ENCODE results near the gene RCE1. TPM values are rescaled to one million over a fixed set of nuclear protein-coding genes. Genes with fewer than 3 reads are reported as not detected.

RCE1 gene
- total and polyA plus RNA-seq, 2 experiments from 2014 or later, result 19.8 to 41.4 TPM

- Histone ChIP-seq H3K9me2 (replicated peaks; ENCODE audit: insufficient read depth) (no peaks in the 10 kb centered on the region), H3K27me3 (no peaks in the 10 kb centered on the region), H3K79me2 (no peaks in the 10 kb centered on the region), H3K4me2 (no peak overlapping the region), H3K4me3 (no peak overlapping the region), H4K20me1 (ENCODE audit: insufficient read depth, poor library complexity, severe bottlenecking) (no peaks in the 10 kb centered on the region), H3K36me3 (replicated peaks; ENCODE audit: insufficient read depth, low read depth) (no peaks in the 10 kb centered on the region), H3K4me1 (ENCODE audit: insufficient read depth) (no peaks in the 10 kb centered on the region), H3K9me3 (ENCODE audit: low read depth) (no peaks in the 10 kb centered on the region), H3K27ac (no peak overlapping the region), H2AFZ (no peak overlapping the region)
- 91% methylated on average over 32 of the region's 35 CpGs for WGBS (ENCODE audit: low lambda C conversion rate, missing lambda C conversion rate)
- no peak for TF ChIP-seq EZH2phosphoT487 (IDR thresholded peaks at IDR 0.05; ENCODE audit: low read depth, severe bottlenecking, unreplicated experiment)
- TF ChIP-seq, protein P1, sequence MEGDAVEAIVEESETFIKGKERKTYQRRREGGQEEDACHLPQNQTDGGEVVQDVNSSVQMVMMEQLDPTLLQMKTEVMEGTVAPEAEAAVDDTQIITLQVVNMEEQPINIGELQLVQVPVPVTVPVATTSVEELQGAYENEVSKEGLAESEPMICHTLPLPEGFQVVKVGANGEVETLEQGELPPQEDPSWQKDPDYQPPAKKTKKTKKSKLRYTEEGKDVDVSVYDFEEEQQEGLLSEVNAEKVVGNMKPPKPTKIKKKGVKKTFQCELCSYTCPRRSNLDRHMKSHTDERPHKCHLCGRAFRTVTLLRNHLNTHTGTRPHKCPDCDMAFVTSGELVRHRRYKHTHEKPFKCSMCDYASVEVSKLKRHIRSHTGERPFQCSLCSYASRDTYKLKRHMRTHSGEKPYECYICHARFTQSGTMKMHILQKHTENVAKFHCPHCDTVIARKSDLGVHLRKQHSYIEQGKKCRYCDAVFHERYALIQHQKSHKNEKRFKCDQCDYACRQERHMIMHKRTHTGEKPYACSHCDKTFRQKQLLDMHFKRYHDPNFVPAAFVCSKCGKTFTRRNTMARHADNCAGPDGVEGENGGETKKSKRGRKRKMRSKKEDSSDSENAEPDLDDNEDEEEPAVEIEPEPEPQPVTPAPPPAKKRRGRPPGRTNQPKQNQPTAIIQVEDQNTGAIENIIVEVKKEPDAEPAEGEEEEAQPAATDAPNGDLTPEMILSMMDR (IDR thresholded peaks at IDR 0.05; ENCODE audit: poor library complexity), result no peak
- no peak for TF ChIP-seq EZH2 (IDR thresholded peaks at IDR 0.05; ENCODE audit: borderline replicate concordance)
- no peak for DNase-seq (ENCODE audit: low spot score)
These were observed 21.1 kb downstream of the RCE1 start for GRCh38 chr11:66864172-66864901.

GRCh38 chr11:66864924-66865697, 21.9 kb downstream of the RCE1 start:
- Histone ChIP-seq H3K4me2 (no peak overlapping the region), H2AFZ (no peak overlapping the region), H3K36me3 (replicated peaks; ENCODE audit: insufficient read depth, low read depth) (no peaks in the 10 kb centered on the region), H3K27me3 (no peaks in the 10 kb centered on the region), H3K9me2 (replicated peaks; ENCODE audit: insufficient read depth) (no peaks in the 10 kb centered on the region), H3K4me1 (ENCODE audit: insufficient read depth) (no peaks in the 10 kb centered on the region), H3K79me2 (no peaks in the 10 kb centered on the region), H3K9me3 (ENCODE audit: low read depth) (no peaks in the 10 kb centered on the region), H3K27ac (no peak overlapping the region), H3K4me3 (no peak overlapping the region), H4K20me1 (ENCODE audit: insufficient read depth, poor library complexity, severe bottlenecking) (no peaks in the 10 kb centered on the region)
- DNase-seq (ENCODE audit: low spot score), result no peak
- TF ChIP-seq, protein P1 (IDR thresholded peaks at IDR 0.05; ENCODE audit: poor library complexity), result no peak
- TF ChIP-seq EZH2phosphoT487 (IDR thresholded peaks at IDR 0.05; ENCODE audit: low read depth, severe bottlenecking, unreplicated experiment) (no peak), EZH2 (IDR thresholded peaks at IDR 0.05; ENCODE audit: borderline replicate concordance) (no peak)
- WGBS (ENCODE audit: low lambda C conversion rate, missing lambda C conversion rate), result 91% methylated on average over 23 of the region's 23 CpGs

- H3K4me2 ChIP-seq, result no peak overlapping the region
- no peaks in the 10 kb centered on the region for H3K36me3 ChIP-seq (replicated peaks; ENCODE audit: insufficient read depth, low read depth)
- WGBS (ENCODE audit: low lambda C conversion rate, missing lambda C conversion rate), result 97% methylated on average over 18 of the region's 23 CpGs
These were observed 22.8 kb downstream of the RCE1 start for GRCh38 chr11:66866007-66866406.

More at GRCh38 chr11:66866007-66866406, 22.8 kb downstream of the RCE1 start:
- Histone ChIP-seq H3K4me3 (no peak overlapping the region), H4K20me1 (ENCODE audit: insufficient read depth, poor library complexity, severe bottlenecking) (no peaks in the 10 kb centered on the region), H2AFZ (no peak overlapping the region), H3K27me3 (no peaks in the 10 kb centered on the region), H3K9me3 (ENCODE audit: low read depth) (no peaks in the 10 kb centered on the region), H3K4me1 (ENCODE audit: insufficient read depth) (no peaks in the 10 kb centered on the region), H3K79me2 (no peaks in the 10 kb centered on the region), H3K9me2 (replicated peaks; ENCODE audit: insufficient read depth) (no peaks in the 10 kb centered on the region), H3K27ac (no peak overlapping the region)
- DNase-seq (ENCODE audit: low spot score), result no peak
- TF ChIP-seq EZH2 (IDR thresholded peaks at IDR 0.05; ENCODE audit: borderline replicate concordance) (no peak), EZH2phosphoT487 (IDR thresholded peaks at IDR 0.05; ENCODE audit: low read depth, severe bottlenecking, unreplicated experiment) (no peak)
- TF ChIP-seq, protein P1 (IDR thresholded peaks at IDR 0.05; ENCODE audit: poor library complexity), result no peak
